ENCODE results near the gene BNIP2.
"Not testable (repeated sequence)": the region's sequence is repeated elsewhere in the genome, so short reads cannot be mapped to it uniquely, and the experiment has no call there.

The BNIP2 gene, protein sequence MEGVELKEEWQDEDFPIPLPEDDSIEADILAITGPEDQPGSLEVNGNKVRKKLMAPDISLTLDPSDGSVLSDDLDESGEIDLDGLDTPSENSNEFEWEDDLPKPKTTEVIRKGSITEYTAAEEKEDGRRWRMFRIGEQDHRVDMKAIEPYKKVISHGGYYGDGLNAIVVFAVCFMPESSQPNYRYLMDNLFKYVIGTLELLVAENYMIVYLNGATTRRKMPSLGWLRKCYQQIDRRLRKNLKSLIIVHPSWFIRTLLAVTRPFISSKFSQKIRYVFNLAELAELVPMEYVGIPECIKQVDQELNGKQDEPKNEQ

DNA sequence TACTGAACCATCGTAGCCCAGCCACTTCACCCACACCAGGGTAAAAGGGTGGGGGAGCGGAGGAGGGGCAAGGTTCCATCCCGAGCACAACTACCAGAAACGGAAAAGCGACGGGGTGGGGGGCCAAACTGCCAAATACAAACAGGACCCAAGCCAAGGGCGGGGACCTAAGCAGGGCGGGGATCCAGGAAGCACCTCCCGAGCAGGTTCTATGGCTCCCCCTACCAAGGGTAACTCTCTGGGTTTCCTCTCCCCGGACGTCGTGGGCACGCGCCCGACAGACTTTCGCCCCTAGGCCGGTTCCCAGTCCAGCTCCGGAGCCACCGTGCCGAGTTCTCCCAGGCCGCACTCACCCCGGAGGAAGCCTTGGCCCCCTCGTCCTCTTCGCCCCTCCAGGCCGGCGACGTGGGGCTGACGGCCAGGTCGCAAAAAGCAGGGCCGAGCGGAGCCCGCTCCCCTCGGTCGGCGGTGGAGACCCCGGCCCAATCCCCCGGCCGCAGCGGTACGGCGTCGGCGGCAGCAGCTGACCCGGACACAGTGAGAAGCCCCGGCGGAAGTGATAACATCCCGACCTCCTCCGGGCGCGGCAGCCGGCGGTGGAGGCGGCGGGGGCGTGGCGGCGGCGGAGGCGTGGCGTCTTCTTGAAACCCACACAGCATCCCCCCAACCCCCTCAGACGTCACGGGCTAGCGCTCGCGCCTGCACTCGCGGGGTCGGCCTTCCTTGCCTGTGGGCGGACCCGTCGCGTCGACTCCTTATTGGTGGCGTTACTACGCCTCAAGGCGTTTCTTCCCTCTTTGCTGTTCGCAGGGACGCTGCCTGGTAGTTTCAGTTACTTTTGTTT lies at the start of gene BNIP2:
Gene BNIP2 (minus strand): TSS at position 539 of the 844 bp plus-strand sequence. CDS start 6,863 bp downstream, outside the sequence.
- DNase-seq, result peak; percentile 60 to 97 (median 92)

DNA sequence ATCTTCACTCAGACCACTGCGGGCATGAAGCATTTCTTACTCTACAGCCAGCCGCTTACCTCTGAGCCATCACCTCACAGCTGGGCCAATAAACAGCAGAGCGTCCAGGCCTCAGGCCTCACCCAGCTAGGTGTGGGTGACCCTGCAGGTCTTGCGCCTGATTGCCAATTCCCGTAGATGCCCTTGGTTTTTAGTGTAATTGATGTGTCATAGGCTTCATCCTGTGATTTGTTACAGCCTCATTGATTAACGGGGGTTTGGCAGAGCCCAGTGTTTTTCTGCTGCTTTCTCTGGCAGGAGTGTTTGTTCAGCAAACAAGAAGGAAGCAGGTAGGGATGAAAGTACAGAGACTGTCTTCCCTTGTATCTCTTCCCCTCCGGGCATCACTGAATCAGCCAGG lies 49.6 kb upstream of the BNIP2 start:
- no peak for DNase-seq

DNA sequence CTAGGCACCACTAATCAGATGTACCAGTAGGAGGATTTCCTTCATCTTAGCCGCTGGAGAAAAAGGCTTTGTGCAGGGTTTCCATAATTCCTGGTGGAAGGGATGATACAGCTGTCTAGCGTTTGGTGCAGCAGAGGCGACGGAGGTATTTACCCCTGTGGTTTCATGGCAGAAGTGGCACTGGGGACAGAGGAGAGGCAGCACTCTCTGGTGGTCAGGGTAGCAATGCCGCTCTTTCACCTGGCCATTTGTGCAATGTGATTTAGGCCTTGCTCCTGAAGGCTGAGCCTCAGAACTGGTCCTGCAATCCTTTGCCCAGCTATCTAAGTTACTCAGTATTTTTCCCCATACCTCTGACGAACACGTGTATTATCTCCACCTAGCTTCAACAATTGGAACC lies 47.1 kb upstream of the BNIP2 start:
- no peak for DNase-seq

DNA sequence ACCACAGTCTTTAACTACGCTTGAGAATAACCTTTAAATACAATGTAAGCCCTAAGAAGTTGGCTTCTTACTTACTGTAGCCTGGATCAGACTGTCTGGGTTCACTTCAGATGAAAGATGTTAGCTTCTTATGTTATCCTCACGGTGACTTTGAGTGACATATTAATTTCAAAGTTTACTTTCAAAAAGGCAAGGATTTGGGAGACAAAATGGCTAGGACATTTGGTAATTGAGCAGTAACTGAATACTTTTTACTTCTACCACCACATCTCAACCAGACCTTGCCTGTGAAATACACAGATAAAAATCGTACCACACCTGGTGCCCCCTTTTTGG lies 36.0 kb upstream of the BNIP2 start:
- DNase-seq, result no peak

DNA sequence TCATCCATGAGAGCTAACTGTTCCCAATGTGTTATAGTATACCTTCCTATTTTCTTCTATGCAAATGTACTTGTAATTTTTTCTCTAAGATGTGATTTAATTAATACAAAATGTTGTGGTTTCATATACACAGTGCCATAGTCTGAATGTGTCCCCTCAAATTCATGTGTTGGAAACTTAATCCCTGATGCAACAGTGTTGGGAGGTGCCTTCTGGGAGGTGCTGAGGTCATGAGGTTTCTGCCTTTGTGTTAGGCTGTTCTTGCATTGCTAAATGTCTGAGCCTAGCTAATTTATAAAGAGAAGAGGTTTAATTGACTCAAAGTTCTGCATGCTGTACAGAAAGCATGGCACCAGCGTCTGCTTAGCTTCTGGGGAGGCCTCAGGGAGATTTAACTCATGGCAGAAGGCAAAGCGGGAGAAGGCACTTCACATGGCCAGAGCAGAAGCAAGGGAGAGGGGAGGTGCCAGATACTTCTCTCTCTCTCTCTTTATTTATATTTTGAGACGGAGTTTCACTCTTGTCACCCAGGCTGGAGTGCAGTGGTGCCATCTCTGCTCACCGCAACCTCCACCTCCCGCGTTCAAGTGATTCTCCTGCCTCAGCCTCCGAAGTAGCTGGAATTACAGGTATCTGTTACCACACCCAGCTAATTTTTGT lies 34.7 kb upstream of the BNIP2 start:
- no peak for DNase-seq

DNA sequence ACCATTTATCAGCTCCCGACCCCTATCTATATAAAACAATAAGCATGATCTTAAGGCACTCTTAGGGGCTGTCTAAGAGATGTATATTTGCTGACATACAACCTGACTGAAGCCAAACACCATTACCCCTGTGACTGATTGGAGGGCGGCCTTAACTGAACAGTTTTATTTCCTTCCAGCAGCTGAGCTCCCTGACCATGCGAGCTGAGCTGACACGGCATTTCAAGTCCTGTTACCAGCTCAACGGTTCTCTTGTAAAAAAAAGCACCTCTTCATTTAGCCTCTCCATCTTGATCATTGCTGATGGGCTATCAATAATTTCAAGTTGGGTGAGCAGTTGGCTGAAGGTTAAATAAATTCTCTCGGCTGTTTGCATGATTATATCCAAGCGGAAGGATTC lies 33.4 kb upstream of the BNIP2 start:
- DNase-seq, result no peak

DNA sequence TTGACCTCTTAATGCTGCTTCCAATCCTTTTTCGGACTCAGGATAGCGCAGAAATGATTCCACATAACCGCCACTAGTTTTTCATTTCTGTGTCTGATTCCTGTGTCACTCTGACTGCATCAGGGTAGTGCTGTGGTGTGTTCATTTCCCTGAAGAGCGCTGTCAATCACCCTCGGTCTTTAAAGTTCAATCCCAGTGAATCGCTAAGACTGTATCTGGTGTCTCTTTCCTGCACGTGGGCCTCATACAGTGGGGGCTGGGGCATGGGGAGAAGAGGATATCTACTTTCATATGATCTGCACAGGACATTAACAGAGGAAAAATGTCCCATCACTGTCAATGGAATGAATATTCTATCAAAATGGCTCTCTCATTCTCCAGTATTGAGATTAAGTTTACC lies 32.9 kb upstream of the BNIP2 start:
- no peak for DNase-seq

DNA sequence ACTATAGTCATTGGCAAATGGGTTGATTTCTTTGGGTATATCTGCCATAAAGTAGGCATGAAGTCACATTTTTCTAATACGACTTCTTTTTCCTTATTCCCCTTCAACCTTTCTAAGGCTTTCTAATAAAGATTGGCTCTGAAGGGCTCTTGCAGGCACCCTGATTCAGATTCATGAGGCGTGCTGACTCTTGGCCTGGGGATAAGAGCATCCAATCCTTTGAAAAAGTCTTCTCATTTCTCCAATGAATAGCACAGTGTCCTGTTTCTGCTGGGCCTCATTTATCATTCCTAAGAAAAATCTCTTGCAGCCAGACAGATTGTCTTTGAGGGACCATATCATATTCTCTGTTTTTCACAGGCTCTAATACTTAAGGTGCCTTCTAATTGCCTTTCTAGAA lies 32.3 kb upstream of the BNIP2 start:
- no peak for DNase-seq

DNA sequence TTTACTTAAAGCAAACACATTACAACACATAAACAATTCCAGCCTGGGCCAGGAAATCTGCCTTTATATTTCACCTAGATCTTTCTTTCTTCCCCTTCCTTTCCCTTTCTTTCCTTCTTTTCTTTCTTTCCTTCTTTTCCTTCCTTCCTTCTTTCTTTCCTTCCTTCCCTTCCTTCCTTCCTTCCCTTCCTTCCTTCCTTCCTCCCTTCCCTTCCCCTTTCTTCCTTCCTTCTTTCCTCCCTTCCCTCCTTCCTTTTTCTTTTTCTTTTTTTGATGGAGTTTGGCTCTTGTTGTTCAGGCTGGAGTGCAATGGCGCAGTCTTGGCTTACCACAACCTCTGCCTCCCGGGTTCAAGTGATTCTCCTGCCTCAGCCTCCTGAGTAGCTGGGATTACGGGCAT lies 24.1 kb upstream of the BNIP2 start:
- no peak for DNase-seq

DNA sequence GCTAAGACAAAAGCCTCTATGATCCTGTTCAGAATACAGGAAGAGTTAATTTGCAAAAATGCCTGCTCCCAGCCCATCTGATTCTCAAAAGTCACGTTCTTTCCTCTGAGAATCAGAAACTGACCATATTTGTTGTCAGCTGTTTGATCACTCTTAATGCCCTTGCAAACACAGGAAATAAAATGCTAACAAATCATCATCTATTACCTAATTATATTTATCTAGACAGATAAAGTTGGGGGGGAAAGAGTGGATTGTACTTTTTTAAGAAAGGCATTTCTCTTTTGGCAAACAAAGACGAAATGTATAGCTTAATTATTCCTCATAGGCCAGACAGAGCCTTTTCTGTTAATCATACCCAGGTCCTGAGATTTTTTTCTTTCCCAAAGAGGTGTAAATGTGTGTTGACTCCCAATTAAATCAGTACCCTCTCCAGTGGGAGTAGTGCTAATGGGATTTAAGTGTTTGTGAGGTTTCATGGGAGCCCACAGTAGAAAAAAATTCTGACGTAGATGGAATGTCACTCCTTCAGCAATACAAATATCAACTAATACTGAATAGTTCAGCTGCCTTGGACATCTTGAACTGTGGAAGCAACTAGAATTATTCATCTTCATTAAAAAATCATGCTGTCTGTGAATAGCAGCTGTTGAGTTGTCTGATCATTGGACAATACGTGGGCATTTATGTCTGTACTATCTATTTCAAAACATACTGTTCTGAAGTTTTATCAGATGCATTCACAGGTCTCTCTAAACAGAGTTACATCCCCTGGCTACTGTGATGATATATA lies 22.5 kb upstream of the BNIP2 start:
- DNase-seq, result no peak

DNA sequence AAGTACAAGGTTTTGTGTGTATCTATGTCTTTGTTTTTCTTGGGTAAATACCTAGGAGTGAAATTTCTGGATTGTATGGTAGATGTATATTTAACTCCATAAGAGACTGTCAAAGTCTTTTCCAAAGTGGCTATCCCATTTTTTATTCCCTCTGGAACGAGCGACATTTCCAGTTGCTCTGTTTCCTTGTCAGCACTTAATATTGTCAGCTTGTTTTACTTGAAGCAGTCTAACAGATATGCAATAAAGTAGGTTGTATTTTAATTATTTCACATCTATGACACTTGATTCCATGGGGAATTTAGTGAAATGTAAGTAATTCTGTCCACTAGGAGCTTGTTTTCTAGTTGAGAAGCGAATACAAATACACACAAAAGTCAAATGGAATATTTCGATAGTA lies 18.5 kb upstream of the BNIP2 start:
- no peak for DNase-seq

DNA sequence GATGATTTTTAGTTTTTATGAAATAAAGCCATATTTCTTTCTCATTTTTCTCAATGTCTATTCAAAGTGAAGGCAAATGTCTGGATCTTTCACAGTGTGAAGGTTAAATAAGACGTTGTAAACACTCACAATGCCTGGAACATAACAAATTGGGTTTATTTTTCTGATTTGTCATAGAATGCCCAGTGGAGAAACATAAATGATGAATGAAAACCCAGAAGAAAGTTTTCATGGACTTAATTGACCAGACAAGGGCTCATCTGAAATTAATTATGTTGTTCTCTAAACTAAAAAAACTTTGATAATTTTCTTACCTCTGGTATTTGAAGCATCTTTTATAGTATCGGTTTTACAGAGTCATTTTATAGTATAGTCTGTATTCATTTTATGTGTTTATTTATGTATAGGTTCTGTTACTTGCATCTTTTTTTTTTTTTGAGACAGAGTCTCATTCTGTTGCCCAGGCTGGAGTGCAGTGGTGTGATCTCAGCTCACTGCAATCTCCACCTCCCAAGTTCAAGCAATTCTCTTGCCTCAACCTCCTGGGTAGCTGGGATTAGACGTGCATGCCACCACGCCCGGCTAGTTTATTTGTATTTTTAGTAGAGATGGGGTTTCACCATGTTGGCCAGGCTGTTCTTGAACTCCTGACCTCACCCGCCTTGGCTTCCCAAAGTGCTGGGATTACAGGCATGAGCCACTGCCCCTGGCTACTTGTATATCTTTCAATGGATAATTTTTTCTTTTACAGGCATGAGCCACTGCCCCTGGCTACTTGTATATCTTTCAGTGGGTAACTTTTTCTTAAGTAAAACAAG lies 15.1 kb upstream of the BNIP2 start:
- DNase-seq, result no peak

DNA sequence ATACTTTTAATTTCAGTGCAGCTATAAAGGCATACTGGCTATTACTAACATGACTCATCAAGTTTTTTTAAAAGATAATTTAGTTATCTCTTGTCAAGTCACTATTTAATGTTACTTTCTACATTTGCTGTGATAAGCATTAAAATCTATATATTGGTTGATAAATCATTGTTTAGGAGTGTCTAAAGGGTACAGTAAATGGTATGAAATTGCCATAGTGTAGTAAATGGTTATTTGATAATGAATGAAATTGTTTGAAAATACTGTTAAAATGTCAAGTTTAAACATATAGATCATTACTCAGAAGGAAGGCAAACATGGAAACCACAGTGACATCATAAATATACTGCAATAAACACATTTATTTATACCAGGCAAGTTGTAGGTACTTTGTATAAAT lies 13.2 kb upstream of the BNIP2 start:
- no peak for DNase-seq

DNA sequence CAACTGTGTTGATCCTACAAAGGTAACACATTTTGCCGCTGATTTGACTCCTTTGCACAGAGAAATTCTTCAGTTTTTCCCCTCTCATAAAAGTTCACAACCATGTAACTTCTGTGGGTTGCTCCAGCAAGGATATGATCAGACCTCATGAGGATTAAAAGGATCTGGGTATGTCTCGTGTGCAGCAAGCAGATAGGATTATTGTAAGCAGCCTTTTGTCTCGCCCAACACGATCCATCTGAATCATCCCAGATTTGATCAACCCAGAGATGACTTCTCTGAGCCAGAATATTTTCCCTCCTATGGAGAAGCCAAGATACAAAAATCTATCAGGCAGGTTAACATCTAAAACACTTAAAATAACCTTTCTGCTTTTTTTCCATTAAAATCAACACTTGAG lies 12.8 kb upstream of the BNIP2 start:
- DNase-seq, result no peak

DNA sequence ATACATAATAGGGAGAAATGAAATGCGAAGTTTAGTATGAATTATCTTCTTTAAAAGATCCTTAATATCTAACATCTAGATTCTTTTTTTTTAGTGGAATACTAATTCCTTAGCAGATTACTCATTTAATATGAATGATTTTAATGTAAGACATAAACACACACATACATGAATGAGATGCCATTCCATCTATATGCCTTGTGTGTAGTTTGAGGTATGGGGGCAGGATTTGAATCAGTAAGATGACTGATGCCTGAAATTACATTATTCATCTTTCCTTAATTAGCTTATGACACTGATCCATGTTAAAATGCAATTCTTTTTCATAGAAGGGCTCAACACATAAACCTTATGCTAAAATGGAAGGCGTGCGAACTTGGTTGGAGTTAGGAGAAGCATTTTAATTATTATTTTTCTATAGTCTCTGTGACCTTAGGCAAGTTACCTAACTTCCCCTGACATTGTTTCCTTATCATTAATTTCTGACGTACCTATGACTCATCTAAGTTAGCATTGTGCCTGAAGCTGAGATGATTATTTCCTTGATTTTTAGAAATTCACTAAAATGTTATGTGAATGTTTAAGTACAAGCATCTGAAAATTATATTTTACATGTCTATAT lies 10.8 kb upstream of the BNIP2 start:
- DNase-seq, result no peak

DNA sequence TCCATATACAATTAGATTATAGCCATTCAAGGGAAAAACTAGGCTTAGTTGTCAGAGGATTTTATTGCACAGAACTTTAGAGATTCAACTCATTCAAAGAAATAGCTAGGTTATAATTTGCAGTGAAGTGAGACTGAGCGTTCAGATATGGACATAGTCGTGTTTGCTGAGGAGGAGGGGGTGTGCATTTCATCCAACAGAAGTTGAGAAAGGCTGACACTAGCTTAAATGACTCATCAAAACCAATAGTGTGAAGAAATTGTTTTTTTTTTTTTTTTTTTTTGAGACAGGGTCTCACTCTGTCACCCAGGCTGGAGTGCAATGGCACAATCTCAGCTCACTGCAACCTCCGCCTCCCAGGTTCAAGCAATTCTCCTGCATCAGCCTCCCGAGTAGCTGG lies 8.9 kb upstream of the BNIP2 start:
- not testable (repeated sequence) for DNase-seq

DNA sequence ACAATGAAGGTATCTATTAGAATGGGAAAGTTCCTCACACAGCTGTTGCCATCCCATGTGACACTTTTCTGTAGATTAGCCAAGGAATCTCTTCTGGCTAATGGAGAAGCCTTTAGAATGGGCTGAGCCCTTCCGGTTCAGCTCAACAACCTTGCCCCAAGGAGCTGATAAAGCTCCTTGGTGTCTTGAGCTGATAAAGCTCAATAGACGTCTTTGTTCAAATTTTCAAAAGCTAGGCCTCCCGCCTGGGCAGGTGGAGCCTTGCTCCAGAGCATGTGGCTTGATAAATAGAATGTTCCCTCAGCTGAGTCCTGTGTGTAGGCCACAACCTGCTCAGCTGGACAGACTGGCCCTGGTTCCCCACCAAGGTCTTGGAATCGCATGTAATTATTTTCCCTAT lies 7.2 kb upstream of the BNIP2 start:
- DNase-seq, result no peak

DNA sequence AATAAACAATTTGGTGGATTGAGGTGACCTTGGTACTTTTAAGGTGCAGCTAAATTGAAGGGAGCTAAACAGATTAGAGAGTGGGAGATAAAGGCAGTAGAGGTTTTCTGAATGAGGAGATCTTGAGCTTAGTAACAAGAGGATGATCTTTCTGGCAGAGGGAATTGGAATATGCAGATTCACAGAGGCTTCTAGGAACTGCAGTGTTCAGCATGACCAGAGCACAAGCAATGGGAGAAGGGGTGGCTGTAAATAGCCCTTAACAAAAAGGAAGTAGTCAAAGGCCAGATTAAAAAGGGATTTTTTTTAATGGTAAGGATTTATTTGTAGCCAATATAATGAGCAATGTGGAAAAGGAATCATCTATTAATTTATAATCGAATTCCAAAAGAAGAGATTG lies 5.7 kb upstream of the BNIP2 start:
- no peak for DNase-seq

DNA sequence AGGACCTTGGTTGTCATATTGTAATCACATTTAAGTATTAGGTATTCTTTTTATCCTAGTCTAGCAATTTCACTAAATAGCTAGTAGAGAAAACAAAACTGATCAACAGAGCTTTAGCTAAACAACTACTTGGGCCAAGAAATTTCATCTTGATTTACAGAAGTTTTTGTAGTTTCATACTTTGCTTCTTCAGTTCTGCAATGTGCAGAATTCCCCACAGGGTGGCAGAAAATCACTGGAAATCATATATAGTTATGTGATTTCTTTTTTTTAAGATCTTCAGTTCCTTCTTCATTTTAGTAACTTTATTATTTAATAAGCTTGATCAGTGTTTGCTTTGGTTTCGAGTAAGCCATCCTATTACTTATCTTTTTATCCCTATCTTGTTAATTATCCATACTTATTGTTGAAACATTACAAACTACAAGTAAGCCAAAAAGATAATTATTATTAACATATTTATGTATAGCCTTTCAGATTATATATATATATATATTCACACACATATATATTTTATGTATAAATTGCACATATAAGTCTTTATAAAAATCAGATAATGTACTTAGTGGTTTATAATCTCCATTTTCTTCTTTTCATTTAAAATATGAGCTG lies 2.2 kb upstream of the BNIP2 start:
- DNase-seq, result peak in 5 of 56 donors; percentile 1 to 53 (median 30)

Data from amygdala (tissue), 56 donors.